Mucosa of descending colon (tissue), 3 donors: ENCODE measurements around the gene CCL20. TPM values are rescaled to one million over a fixed set of nuclear protein-coding genes. Genes with fewer than 3 reads are reported as not detected.

Source experiments
- ATAC-seq: fragments of 200-7000 bp; cut with Tn5 transposase; one replicate; pipeline ENCODE4 v1.9.1; 2020; ENCODE audit warnings: mild to moderate bottlenecking, moderate library complexity
- DNase-seq, 3 donors: peaks; one replicate each; pipeline ENCODE4 v3.0.0-alpha.2; 2020
- H3K36me3 ChIP-seq: fragments of 200-600 bp; one replicate; pipeline ENCODE4 v1.8.0; 2021; ENCODE audit warnings: low read depth, mild to moderate bottlenecking
- H3K4me1 ChIP-seq: fragments of 200-600 bp; one replicate; pipeline ENCODE4 v1.8.0; 2021; ENCODE audit warnings: low read depth, mild to moderate bottlenecking
- H3K4me3 ChIP-seq: fragments of 200-600 bp; one replicate; pipeline ENCODE4 v1.8.0; 2021; ENCODE audit warnings: mild to moderate bottlenecking
- H3K9me3 ChIP-seq: fragments of 200-600 bp; one replicate; pipeline ENCODE4 v1.8.0; 2021; ENCODE audit warnings: mild to moderate bottlenecking
- CTCF ChIP-seq: fragments of 200-600 bp; IDR thresholded peaks from one replicate; pipeline ENCODE4 v1.8.0; 2022; ENCODE audit warnings: antibody characterized with exemption, mild to moderate bottlenecking
- intact Hi-C, 2 donors: fragments of 100-400 bp; cut with DNase I in 1 of 2; cut with micrococcal nuclease in 1 of 2; formaldehyde crosslinking; loops; one replicate each; pipeline versions ENCODE4 v1.11.0 to v1.11.1; 2022; cut with DNase I, micrococcal nuclease
- long read RNA-seq, 2 donors: library from polyadenylated mRNA; unstranded; transcript quantifications; one replicate each; pipeline ENCODE4 v2.0.0, GENCODE V29; 2019 to 2021
- total RNA-seq, 3 donors: library from RNA; stranded (reverse); fragmentation: NEBNext Ultra II Directional in 2 of 3; extraction: Animal tissue kit (Norgen Biotek cat#: 25700) in 2 of 3; gene quantifications; one replicate each; pipeline versions ENCODE4 v1.2.1 to v1.2.4, GENCODE V29; 2021 to 2023
- donor health status: DM: no; HTN: no; CAD: no; lungs with moderate emphysema.
- donor health status: DM: no; HTN: no; CAD: no.
- donor health status: DM: no; HTN: yes; CAD: no.

CCL20 gene
- 10 to 100 TPM; 10.2 to 24.4 (median 12.9) TPM for total RNA-seq
- long read RNA-seq, donor 1, partial matches to known transcripts, result 0 of 8 reads
- long read RNA-seq, donor 1, other reads (novel, unspliced or antisense), result 1 of 8 reads
- long read RNA-seq, donor 2, transcript CCL20-201 (4 exons, 800 nt), result major isoform, 22 of 41 reads
- long read RNA-seq, donor 2, transcript CCL20-202 (4 exons, 839 nt), result minor isoform, 17 of 41 reads
- long read RNA-seq, donor 2, partial matches to known transcripts, result 0 of 41 reads
- long read RNA-seq, donor 2, other reads (novel, unspliced or antisense), result 1 of 41 reads

GRCh38 chr2:227813562-227814353 lies at the start of gene CCL20:
CCL20 (plus strand) TSS chr2:227813842; CDS start chr2:227813912, 70 bp downstream.
- ATAC-seq (peak; percentile 73), DNase-seq (peak in 1 of 3 donors; percentile 47)
- Histone ChIP-seq H3K36me3 (no peaks in the 10 kb centered on the region), H3K4me3 (no peak within 1 kb of the TSS), H3K4me1 (peaks cover 18% of the 10 kb centered on the region), H3K9me3 (no peaks in the 10 kb centered on the region)
- TF ChIP-seq CTCF, result no peak
- intact Hi-C loops, result no loop called here

GRCh38 chr2:227765788-227766372 lies 47.8 kb upstream of the CCL20 start:
- ATAC-seq (no peak), DNase-seq (no peak)
- no peaks in the 10 kb centered on the region for H3K9me3 ChIP-seq
- no peak for TF ChIP-seq CTCF
- intact Hi-C loops, result loop anchor here (5.0 kb wide), 2 partner anchors 104 to 109 kb away; no protein-coding TSS in a partner anchor
- H3K36me3 ChIP-seq, result no peaks in the 10 kb centered on the region
- H3K4me3 ChIP-seq, result no peak overlapping the region
- peaks cover 21% of the 10 kb centered on the region for H3K4me1 ChIP-seq

GRCh38 chr2:227766373-227766883 lies 47.2 kb upstream of the CCL20 start:
- Histone ChIP-seq H3K4me3 (no peak overlapping the region), H3K36me3 (no peaks in the 10 kb centered on the region), H3K4me1 (peaks cover 15% of the 10 kb centered on the region), H3K9me3 (no peaks in the 10 kb centered on the region)
- intact Hi-C loops, result loop anchor here (5.0 kb wide), 2 partner anchors 104 to 109 kb away; no protein-coding TSS in a partner anchor
- TF ChIP-seq CTCF, result peak; percentile 63
- DNase-seq (peak; percentile 74 to 90 (median 84)), ATAC-seq (peak; percentile 80)

GRCh38 chr2:227767830-227768229 lies 45.8 kb upstream of the CCL20 start:
- TF ChIP-seq CTCF, result no peak
- Histone ChIP-seq H3K4me1 (peaks cover 8% of the 10 kb centered on the region), H3K4me3 (no peak overlapping the region), H3K36me3 (no peaks in the 10 kb centered on the region), H3K9me3 (no peaks in the 10 kb centered on the region)
- DNase-seq (peak in 1 of 3 donors; percentile 54), ATAC-seq (no peak)
- intact Hi-C loops, result loop anchor here (5.0 kb wide), 2 partner anchors 106 to 111 kb away; no protein-coding TSS in a partner anchor

- no peak for ATAC-seq
- Histone ChIP-seq H3K36me3 (no peaks in the 10 kb centered on the region), H3K4me3 (no peak overlapping the region), H3K9me3 (no peaks in the 10 kb centered on the region), H3K4me1 (peaks cover 4% of the 10 kb centered on the region)
- intact Hi-C loops, result no loop called here
- DNase-seq, result no peak
- TF ChIP-seq CTCF, result no peak
These were observed 41.4 kb upstream of the CCL20 start for GRCh38 chr2:227772197-227772661.
